Activated T-cell treated with anti-CD3 and anti-CD28 coated beads for 24 hours (primary cell): Measurements from ENCODE around the gene ZNF629.

Experiments
- DNase-seq: peaks from one replicate; pipeline ENCODE4 v3.0.0-alpha.2; 2020; ENCODE audit warnings: low read depth

Gene ZNF629

DNA sequence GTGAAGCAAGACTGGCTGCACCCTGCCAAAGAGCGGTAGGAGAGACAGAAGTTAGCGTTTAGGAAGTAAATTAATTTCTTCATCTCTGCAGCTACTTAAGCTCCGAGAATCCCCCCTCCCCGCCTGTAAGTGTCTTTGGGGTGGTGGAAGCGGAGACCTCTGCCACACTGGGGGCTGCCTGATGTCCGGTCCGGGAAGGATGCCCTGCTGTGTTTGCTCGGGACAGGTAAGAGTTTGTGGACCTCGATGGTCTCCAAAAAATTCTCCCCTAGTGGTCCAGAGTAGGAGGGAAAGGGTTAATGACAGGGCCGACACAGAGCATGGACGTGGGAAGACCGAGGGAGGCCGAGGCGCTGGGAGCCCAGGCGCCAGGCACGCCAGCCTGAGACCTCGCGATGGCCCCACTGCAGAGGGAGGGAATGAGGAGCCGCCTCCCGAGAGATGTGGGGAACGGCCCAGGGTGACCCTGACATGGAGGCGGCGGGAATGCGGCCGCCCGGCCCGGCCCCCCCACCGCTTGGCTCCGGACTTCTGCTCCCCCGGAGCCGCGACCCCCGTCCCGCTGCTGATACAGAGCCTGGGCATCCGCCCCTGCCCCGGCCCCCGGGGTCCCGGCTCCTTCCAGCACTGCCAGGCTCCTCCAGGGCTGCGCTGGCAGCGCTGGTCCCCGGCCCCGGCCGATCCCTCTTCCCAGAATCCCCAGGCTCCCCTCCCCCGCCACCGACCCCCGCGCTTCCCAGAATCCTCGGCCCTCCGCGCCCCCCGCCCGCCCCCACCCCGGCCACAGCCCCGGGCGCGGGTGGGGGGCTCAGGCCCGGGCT is 680 bp downstream of the ZNF629 start:
- DNase-seq, result no peak

DNA sequence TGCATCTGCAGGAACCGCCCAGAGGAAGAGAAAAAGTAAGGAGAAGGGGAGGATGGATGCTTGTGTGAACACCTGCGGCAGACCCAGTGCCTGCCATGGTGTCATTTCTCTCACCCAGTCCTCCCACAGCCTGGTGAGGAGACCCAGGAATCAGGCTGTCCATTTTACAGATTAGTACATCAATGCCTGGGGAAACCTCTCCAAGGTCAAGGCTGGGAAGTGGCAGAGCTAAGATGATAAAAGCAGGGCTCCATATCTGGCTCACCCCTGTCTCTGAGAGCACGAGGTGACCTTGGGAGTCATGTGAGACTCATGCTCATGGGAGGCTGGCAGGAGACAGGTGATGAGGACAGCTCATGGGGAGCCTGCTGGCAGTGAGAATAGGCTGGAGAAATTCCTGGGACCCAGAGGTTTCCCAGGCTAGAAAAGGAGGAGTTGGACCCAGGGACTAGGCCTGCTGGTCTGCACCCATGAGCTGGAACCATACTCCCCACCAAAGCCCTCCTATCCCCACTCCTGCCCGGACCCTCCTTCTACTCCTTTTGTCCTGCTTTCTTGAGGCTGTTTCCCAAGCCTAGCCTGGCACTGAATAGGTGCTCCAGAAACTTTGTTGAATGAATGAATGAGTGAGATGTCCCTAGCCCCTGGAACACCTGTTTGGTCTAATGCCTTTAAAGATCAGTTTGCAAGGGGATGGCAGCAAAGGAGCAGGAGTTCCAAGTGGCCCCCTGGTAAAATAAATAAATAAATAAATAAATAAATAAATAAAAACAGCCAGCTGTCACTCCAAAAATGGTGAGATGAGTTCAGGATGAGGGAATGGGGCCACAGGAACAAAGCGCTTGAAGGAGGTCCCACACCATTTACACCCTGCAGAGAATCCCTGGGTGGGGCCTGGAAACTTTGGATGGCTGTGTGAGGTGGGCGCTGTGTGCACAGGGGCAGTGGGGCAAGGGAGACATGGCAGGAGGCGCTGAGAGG is 1.6 kb downstream of the ZNF629 start:
- DNase-seq, result no peak

DNA sequence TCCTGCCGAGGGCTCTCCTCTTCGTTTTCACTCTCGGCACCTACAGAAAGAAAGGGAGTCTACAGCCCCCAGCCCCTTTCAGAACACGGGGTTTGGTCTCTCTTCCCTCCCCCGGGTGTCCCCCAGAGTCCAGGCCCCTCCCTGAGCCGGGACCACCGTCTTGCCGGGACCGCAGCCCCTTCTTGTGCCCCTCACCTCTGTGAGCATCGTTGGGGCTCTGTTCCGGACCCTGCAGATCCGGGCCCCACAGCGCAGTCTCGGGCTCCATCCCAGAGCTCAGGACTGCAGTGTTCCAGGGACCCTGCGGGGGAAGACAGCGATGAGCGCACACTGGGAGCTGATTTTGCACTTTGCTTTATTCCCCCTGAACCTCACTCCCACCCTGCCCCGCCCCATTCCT is 2.8 kb downstream of the ZNF629 start:
- no peak for DNase-seq

DNA sequence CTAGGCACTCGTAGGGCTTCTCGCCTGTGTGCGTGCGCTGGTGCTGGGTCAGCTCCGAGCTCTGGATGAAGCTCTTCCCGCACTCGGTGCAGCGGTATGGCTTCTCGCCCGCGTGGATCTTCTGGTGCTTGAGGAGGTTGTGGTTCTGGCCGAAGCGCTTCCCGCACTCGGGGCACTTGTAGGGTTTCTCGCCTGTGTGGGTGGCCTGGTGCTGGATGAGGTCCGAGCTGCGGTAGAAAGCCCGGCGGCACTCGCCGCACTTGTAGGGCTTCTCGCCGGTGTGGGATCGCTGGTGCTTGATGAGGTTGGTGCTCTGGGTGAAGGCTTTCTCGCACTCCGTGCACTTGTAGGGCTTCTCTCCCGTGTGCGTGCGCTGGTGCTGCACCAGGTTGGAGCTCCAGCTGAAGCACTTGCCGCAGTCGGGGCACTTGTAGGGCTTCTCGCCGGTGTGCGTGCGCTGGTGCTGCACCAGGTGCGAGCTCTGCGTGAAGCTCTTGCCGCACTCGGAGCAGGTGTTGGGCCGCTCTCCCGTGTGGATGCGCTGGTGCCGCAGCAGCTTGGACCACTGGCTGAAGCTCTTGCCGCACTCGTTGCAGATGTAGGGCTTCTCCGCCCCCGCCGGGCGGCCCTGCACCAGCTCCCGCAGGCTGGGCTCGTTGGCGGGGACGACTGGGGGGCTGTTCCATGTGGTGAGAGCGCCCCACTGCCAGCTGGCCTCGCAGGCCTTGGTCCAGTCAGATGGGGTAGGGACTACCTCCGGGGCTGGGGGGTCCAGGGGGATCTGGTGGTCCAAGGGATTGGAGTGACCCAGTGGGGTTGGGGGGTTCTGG is 3.5 kb downstream of the ZNF629 start:
- no peak for DNase-seq

DNA sequence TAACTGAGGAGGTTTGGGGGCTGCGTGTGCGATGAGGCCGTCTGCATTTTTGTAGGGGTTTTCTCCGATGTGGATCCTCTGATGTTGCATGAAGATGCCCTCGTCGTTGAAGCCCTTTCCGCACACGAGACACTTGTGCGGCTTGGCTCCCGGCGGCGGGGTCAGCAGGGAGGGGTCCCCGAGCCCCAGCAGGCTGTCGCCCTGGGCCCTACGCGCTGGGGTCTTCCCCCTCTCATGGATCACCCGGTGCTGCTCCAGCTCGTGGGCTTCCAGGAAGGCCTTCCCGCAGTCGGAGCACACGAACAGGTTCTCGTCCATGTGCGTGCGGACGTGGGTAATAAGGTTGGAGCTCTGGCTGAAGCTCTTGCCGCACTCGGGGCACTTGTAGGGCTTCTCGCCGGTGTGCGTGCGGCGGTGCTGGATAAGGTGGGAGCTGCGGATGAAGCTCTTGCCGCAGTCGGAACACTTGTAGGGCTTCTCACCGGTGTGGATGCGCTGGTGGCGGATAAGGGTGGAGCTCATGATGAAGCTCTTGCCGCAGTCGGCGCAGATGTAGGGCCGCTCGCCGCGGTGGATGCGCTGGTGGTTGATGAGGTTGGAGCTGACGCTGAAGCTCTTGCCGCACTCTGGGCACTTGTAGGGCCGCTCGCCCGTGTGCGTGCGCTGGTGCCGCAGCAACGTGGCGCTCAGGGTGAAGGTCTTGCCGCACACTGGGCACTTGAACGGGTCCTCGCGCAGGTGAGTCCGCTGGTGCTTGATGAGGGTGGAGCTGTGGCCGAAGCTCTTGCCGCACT is 4.3 kb downstream of the ZNF629 start:
- DNase-seq, result no peak

DNA sequence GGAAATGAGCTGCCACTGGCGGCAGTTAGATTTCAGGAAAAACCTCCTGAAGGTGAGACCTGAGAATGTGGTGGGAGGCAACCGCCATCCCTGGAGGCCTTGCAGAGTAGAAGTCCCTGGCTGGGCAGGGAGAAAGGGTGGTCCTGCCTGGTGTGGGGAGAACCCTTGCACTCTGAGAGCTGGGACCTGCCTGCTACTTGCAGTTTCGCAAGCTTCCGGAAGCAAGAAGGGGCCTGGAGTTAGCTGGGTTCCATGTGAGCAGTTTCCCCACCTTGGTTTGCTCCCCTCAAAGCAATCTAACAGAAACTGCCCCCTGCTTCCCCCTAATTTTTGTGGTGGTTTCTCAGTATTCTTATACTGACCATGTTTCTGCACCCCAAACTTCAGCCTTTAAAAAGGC is 6.5 kb downstream of the ZNF629 start:
- no peak for DNase-seq

DNA sequence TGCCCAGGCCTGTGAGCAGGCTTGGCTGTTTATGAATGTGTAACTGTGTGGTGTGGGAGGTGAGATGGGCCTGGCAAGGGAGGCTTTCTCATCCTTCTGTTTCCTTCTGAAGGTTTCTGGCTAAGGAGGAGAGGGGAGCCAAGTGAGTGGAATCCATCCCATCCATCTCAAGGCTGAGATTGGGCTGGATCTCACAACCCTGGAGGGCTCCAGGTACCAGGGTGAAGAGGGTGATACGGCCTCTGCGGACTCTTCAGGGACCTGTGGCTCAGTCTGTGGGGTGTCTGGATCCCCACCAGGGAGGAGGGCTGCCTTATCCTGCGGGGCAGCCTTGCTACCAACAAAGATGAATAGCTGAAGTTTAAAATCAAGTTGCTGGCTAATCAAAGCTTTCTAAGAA is 7.0 kb downstream of the ZNF629 start:
- no peak for DNase-seq

DNA sequence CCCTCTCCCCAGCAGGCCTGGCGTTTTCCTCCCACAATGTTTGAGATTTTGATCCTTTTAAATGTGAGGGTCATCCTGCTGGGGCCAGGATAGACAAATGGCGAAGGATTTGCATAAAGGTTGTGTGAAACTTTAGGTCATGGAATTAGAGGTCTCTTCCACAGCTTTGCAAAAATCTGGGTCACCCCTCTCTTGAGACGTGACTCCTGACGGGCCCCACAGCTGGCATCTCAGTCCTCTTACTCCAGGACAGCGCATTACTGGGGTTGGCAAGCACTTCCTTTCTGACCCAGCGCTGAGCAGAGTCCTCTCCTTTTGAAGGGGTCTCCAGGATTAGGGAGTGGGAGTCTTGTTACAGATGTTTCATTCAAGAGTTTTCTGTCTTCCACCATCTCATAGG is 7.4 kb downstream of the ZNF629 start:
- DNase-seq, result no peak

DNA sequence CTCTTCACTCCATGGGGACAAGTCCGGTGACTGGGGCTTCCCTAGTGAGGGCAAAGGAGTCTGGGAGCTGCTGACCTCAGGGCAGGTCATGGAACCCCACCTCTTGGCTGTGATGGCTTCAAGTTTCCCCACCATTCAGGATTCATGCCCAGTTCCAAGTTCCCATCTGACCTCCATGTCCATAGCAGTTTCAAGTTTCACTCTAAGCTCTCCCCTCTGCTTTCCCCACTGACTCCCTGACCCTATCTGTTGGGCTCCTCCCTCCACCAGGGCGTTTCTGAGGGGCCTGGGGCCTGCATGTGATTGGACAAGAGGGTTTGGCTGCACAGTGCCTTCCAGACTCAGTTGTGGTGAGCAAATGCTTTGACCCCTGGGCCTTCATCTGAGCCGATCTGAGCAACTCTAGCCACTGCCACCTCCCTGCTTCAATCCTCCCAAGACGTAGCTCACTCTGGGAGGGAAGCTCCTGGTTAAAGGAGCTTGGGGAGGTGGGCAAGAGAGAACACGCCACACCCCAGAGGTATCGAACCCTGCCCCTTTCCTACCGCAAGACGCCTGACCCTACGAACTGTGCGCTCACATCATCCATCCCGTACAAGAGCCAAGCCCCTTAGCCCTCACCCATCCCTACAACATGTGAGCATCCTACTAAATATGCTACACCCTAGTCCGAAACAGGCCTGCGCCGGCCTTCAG is 8.3 kb downstream of the ZNF629 start:
- no peak for DNase-seq

DNA sequence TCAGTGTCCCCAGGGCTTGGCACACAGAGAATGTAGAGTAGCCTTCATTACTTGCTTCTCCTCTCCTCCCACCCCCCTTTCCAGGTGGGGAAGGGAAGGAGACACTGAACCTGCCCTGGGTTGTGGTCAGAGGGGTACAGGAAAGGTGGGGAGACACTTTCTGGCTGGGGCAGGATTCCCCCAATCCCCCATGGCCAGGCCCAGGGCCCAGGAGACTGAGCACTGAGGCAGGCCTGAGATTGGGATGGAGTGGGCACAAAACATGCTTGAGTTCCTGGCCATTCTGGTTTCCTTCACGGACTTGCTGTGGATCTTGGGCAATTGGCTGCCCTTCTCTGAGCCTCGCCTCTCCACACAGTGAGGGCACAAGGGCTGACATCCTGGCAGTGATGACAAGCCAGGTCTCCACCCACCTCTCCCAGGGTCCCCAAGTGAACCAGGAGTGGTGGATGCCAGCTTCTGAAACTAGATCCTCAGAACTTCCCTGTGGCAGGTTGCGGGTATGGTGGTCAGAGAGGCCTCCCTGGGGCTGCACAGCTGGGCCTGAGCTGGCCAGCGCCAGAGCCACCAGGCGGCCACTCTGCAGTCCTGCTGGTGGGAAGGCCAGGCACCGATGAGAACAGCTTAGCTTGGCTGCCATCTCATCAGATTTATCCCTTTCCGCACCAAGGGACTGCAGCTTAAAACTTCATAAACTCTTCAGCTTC is 9.3 kb downstream of the ZNF629 start:
- no peak for DNase-seq

DNA sequence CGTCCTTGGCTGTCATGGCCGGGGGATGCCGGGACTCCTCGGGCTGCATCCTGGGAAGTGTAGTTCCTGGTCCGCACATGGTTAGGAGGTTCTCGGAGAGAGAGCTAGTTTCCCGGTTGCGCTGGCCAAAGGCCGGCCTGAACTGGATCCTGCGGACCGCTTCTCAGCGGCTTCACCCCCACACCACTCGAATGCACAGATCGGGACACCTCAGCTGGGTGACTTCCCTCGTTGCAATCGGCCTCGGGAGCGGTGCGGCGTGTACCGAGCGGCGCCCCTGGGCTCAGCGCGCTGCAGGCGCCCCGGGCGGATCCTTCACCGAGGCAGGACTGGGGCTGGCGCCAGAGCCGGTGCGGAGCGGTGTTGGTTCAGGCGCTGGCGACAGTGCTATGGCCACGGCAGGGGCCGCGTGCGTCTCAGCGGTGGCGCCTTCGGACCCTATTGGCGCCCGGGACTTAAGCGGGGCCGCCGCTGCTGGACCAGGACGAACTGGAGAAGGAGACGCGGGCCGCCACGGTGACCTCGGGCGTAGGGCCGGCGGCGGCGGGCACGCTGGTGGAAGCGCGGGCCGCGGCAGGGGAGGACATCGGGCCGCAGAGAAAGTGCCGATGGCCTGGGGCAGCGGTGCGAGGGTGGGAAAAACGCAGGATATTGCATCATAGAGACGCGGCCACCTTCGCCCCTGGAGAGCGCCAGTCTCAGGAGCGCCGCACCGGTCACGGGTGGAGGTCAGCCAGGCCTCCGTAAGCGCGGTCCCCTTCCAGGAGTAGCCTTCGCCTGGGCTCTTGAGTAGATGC is 11.4 kb downstream of the ZNF629 start:
- DNase-seq, result peak; percentile 66

DNA sequence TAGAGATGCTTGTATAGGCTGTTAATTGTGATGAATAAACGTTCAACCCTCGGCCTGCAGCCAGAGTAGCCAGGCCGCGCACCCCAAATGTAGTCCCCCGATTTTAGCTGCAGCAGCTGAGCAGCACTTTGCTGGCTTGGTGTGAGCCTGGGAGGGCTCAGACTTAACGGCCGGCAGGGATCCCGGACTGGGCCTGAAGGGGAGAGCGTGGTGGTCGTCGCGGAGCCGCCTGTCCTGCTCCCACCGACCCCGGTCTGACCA is 11.9 kb downstream of the ZNF629 start:
- DNase-seq, result no peak

DNA sequence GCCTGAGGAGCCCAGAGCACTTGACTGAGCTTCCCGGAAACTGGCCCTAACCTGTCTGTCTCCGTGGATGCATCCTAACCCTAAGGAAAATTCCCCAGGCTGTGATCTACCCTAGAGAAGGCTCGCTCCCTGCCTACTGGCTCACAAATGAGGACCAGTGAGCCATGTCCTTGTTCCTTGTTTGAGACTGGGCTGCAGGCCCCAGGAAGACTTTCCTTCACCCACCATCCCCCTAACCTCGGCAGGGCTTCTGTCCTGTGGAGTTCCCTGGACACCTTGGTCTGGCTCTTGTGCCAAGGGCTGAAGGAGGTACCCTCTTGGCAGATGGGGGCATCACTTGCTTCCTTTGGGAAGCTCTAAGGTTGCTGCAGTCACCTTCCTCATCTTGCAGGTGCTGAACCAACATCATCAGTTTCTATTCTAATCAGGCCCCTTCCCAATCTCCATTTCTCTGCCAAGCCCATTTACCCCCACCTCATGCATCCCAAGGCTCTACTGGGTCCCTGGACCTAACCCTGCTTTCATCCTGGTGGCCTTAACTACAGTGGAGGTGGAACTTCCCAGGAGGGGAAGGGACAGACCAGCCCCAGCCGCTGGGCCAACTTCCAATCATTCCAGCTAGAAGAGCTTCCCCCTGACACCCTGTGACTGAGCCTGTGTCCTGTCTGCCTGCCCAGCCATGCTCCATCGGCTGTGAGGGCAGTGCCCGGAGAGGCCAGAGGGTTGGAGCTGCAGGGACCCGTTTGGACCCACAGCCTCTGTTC is 12.5 kb downstream of the ZNF629 start:
- no peak for DNase-seq

DNA sequence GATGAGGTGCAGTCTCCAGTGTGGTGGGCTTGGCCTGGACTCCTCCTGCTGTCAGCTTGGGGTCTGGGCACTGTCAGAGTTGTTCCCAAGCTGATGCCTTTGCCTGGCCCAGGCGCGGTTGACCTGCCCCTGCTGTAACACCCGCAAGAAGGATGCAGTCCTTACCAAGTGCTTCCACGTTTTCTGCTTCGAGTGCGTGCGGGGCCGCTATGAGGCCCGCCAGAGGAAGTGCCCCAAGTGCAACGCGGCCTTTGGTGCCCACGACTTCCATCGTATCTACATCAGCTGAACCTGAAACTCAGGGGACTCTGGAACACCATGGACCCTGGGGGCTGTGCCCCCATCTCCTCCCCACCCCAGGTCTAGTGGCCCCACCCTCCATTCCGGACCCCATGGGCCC is 13.2 kb downstream of the ZNF629 start:
- no peak for DNase-seq

DNA sequence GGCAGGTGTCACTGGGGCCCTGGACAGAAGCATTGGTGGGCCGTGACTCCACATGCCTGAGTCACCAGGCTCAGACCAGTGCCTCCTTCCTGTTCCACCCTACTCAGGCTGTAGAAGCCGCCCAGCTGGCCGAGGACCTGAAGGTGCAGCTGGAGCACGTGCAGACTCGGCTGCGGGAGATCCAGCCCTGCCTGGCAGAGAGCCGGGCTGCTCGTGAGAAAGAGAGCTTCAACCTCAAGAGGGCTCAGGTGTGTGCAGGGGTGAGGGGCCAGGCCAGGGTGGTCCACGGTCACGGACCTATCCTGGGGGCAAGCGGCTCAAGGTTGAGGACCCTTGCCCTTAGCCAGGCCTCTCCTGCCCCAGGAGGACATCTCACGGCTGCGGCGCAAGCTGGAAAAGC is 15.3 kb downstream of the ZNF629 start:
- DNase-seq, result no peak

DNA sequence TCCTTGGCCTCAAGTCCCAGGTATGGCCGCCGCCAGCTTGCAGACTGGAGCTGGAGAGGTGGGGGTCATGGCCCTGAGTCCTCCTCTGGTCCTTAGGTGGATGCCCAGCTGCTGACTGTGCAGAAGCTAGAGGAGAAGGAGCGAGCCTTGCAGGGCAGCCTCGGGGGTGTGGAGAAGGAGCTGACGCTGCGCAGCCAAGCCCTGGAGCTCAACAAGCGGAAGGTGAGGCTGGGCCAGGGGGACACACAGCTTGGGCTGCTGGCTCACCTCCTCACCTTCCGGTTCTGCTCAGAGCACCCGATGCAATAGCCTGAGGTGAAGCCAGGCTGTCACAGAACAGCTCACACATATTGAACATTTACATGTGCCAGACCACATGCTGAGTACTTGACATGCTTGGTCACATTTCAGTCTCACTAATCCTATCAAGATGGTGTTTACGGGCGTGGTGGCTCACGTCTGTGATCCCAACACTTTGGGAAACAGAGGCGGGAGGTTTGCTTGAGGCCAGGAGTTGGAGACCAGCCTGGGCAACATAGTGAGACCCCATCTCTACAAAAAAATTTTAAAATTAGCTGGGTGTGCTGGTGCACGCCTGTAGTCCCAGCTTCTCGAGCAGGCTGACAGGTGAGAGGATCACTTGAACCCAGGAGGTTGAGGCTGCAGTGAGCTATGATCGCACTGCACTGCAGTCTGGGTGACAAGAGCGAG is 17.5 kb downstream of the ZNF629 start:
- DNase-seq, result no peak

DNA sequence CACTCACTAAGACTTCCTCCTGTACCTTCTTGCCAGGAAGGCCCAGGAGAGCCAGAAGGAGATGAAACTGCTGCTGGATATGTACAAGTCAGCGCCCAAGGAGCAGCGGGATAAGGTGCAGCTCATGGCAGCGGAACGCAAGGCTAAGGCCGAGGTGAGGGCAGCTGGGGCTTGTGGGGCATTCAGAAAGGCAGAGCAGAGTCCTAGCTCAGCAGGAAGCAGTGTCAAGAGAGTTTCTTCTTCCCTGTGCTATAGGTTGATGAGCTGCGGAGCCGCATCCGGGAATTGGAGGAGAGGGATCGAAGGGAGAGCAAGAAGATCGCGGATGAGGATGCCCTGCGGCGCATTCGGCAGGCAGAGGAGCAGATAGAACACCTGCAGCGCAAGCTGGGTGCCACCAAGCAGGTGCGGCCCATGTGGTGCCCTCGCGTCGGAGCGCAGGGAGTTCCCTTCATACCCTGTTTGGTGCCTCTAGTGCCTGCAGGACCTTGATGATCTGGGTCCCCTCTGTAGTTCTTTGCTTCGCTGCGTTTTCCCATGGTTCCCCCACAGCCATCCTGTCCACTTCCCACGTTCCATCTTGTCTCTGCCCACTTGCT is 18.3 kb downstream of the ZNF629 start:
- no peak for DNase-seq
